Naive thymus-derived CD4-positive, alpha-beta T cell (primary cell): ENCODE results near the gene GBGT1. TPM values are rescaled to one million over a fixed set of nuclear protein-coding genes. Genes with fewer than 3 reads are reported as not detected.
"Not testable (repeated sequence)": the region's sequence is repeated elsewhere in the genome, so short reads cannot be mapped to it uniquely, and the experiment has no call there.

Source experiments
- ATAC-seq: fragments of 150-1000 bp; cut with Tn5 transposase; 2 replicates; pipeline ENCODE4 v1.10.0; 2021; ENCODE audit warnings: mild to moderate bottlenecking, moderate library complexity
- CTCF ChIA-PET: fragments of 350-600 bp; sonication (Branson Sonifier 250); formaldehyde crosslinking; loops from one replicate; lab custom pipeline; 2021; ENCODE audit warnings: antibody characterized with exemption; lab: Charles Lee
- POLR2A ChIA-PET: fragments of 350-600 bp; sonication (Branson Sonifier 250); formaldehyde crosslinking; loops from one replicate; lab custom pipeline; 2021; ENCODE audit warnings: antibody characterized with exemption, inconsistent platforms; lab: Charles Lee
- DNase-seq, 9 donors: peaks; one replicate each; pipeline versions ENCODE4 v3.0.0 to v3.0.0-alpha.2; 2020 to 2022; ENCODE audit warnings: mixed read lengths in 1 of 9
- H3K27ac ChIP-seq: one replicate; pipeline ENCODE4 v1.7.0; 2013; ENCODE audit warnings: mild to moderate bottlenecking, low read depth, low read length, moderate library complexity
- H3K27me3 ChIP-seq, 2 donors: one replicate each; pipeline ENCODE4 v1.7.0; 2013; ENCODE audit warnings: low read length in 2 of 2, mild to moderate bottlenecking in 2 of 2, moderate library complexity in 2 of 2; ENCODE audit not compliant: control insufficient read depth in 2 of 2, insufficient read depth in 2 of 2
- H3K36me3 ChIP-seq, 3 experiments: 1 replicate in 2 of 3; 2 replicates in 1 of 3; pipeline ENCODE4 v1.7.0; 2013; ENCODE audit warnings: low read length in 3 of 3, mild to moderate bottlenecking in 3 of 3, moderate library complexity in 1 of 3; ENCODE audit not compliant: insufficient read depth in 3 of 3, control insufficient read depth in 2 of 3
- H3K4me1 ChIP-seq, 2 donors: one replicate each; pipeline ENCODE4 v1.7.0; 2013; ENCODE audit warnings: low read length in 2 of 2, mild to moderate bottlenecking in 2 of 2, moderate library complexity in 1 of 2; ENCODE audit not compliant: control insufficient read depth in 2 of 2, insufficient read depth in 2 of 2
- H3K4me3 ChIP-seq: 2 replicates; pipeline ENCODE4 v1.7.0; 2013; ENCODE audit warnings: mild to moderate bottlenecking, low read length
- H3K9me3 ChIP-seq, 3 experiments: 1 replicate in 2 of 3; 2 replicates in 1 of 3; pipeline ENCODE4 v1.7.0; 2013; ENCODE audit warnings: low read length in 3 of 3; ENCODE audit not compliant: control insufficient read depth in 2 of 3
- H3K27ac Mint-ChIP-seq, 9 donors: one replicate each; pipeline ENCODE4 v1.8.0; 2020 to 2022; ENCODE audit warnings: mixed read lengths in 9 of 9, mild to moderate bottlenecking in 8 of 9, moderate library complexity in 5 of 9, inconsistent platforms in 2 of 9
- H3K27me3 Mint-ChIP-seq, 5 donors: one replicate each; pipeline ENCODE4 v1.8.0; 2021 to 2022; ENCODE audit warnings: mixed read lengths in 5 of 5, mild to moderate bottlenecking in 1 of 5
- H3K36me3 Mint-ChIP-seq, 5 donors: one replicate each; pipeline ENCODE4 v1.8.0; 2020 to 2022; ENCODE audit warnings: mixed read lengths in 5 of 5, mild to moderate bottlenecking in 3 of 5, inconsistent platforms in 1 of 5
- H3K4me1 Mint-ChIP-seq, 7 donors: one replicate each; pipeline ENCODE4 v1.8.0; 2020 to 2022; ENCODE audit warnings: mixed read lengths in 7 of 7, mild to moderate bottlenecking in 3 of 7, inconsistent platforms in 1 of 7
- H3K4me3 Mint-ChIP-seq, 10 donors: one replicate each; pipeline ENCODE4 v1.8.0; 2020 to 2022; ENCODE audit warnings: mild to moderate bottlenecking in 10 of 10, mixed read lengths in 10 of 10, moderate library complexity in 6 of 10, inconsistent platforms in 2 of 10
- H3K9me3 Mint-ChIP-seq, 11 donors: one replicate each; pipeline ENCODE4 v1.8.0; 2020 to 2022; ENCODE audit warnings: mixed read lengths in 11 of 11, mild to moderate bottlenecking in 4 of 11, inconsistent platforms in 1 of 11, moderate library complexity in 1 of 11
- intact Hi-C, 2 donors: fragments of 100-400 bp; cut with micrococcal nuclease; formaldehyde crosslinking; loops; one replicate each; pipeline ENCODE4 v1.15.1; 2023
- polyA plus RNA-seq, 2 donors: library from polyadenylated mRNA; unstranded; fragments of 300-500 nt; fragmentation: Illumina TruSeq; gene quantifications; one replicate each; pipeline ENCODE4 v1.2.3, GENCODE V29; 2021
- total RNA-seq, 6 experiments: library from RNA in 5 of 6; stranded (reverse) in 5 of 6; gene quantifications; 1 replicate in 5 of 6; 2 replicates in 1 of 6; pipeline ENCODE4 v1.2.3 and lab custom pipeline; 2021 to 2026

The GBGT1 gene
- total and polyA plus RNA-seq, 7 experiments from 2014 or later: 0.14 to 14.8 (median 4.8) TPM; not detected in 1

GRCh38 chr9:133207540-133208170 lies 43.9 kb upstream of the GBGT1 start:
- no peaks in the 10 kb centered on the region for H3K9me3 ChIP-seq
- no peaks in the 10 kb centered on the region for H3K36me3 Mint-ChIP-seq
- ATAC-seq: no peak
- no peaks in the 10 kb centered on the region for H3K9me3 Mint-ChIP-seq
- no peaks in the 10 kb centered on the region for H3K36me3 ChIP-seq
- H3K27ac ChIP-seq: no peak overlapping the region
- H3K4me3 Mint-ChIP-seq: no peak overlapping the region
- intact Hi-C loops: no loop called here
- peaks cover 6 to 35% (median 27%) of the 10 kb centered on the region in 5 donors for H3K27me3 Mint-ChIP-seq
- no peak overlapping the region for H3K4me3 ChIP-seq
- ChIA-PET POLR2A (no interaction called here), CTCF (no interaction called here)
- DNase-seq: peak in 1 of 9 donors; percentile 2
- no peaks in the 10 kb centered on the region for H3K27me3 ChIP-seq
- no peaks in the 10 kb centered on the region for H3K4me1 Mint-ChIP-seq
- H3K27ac Mint-ChIP-seq: peak overlapping the region in 1 of 9 donors; percentile 11
- H3K4me1 ChIP-seq: no peaks in the 10 kb centered on the region

- Histone ChIP-seq H3K27ac (no peak overlapping the region), H3K9me3 (no peaks in the 10 kb centered on the region), H3K27me3 (no peaks in the 10 kb centered on the region), H3K4me3 (no peak overlapping the region), H3K4me1 (no peaks in the 10 kb centered on the region), H3K36me3 (no peaks in the 10 kb centered on the region)
- Mint-ChIP-seq H3K4me1 (no peaks in the 10 kb centered on the region), H3K27ac (no peak overlapping the region), H3K4me3 (no peak overlapping the region), H3K36me3 (no peaks in the 10 kb centered on the region), H3K27me3 (peaks cover 2 to 33% (median 23%) of the 10 kb centered on the region in 5 donors), H3K9me3 (no peaks in the 10 kb centered on the region)
- CTCF ChIA-PET: interaction anchor here (0.8 kb wide), 1 partner anchor 31 kb away, joined by 3 read pairs; no protein-coding TSS in a partner anchor
- ATAC-seq (no peak), DNase-seq (peak in 1 of 9 donors; percentile 12)
- POLR2A ChIA-PET: no interaction called here
- intact Hi-C loops: no loop called here
Measured at GRCh38 chr9:133207021-133207531, 43.4 kb upstream of the GBGT1 start.

- POLR2A ChIA-PET: no interaction called here
- H3K27ac ChIP-seq: no peak overlapping the region
- no peaks in the 10 kb centered on the region for H3K9me3 Mint-ChIP-seq
- H3K4me1 Mint-ChIP-seq: no peaks in the 10 kb centered on the region
- H3K36me3 Mint-ChIP-seq: no peaks in the 10 kb centered on the region
- DNase-seq (peak in 1 of 9 donors; percentile 17), ATAC-seq (no peak)
- no peaks in the 10 kb centered on the region for H3K4me1 ChIP-seq
- H3K4me3 ChIP-seq: no peak overlapping the region
- H3K27me3 ChIP-seq: no peaks in the 10 kb centered on the region
- intact Hi-C loops: no loop called here
- H3K36me3 ChIP-seq: no peaks in the 10 kb centered on the region
- CTCF ChIA-PET: interaction anchor here (0.8 kb wide), 1 partner anchor 32 kb away, joined by 3 read pairs; no protein-coding TSS in a partner anchor
- H3K27me3 Mint-ChIP-seq: peaks cover 0 to 25% (median 15%) of the 10 kb centered on the region in 5 donors
- H3K4me3 Mint-ChIP-seq: no peak overlapping the region
- H3K9me3 ChIP-seq: no peaks in the 10 kb centered on the region
- no peak overlapping the region for H3K27ac Mint-ChIP-seq
Measured at GRCh38 chr9:133205996-133206931, 42.5 kb upstream of the GBGT1 start.

GRCh38 chr9:133205481-133205887 lies 41.8 kb upstream of the GBGT1 start:
- H3K27me3 Mint-ChIP-seq: peaks cover 0 to 27% (median 11%) of the 10 kb centered on the region in 5 donors
- H3K36me3 Mint-ChIP-seq, H3K36me3 ChIP-seq, H3K4me1 Mint-ChIP-seq, CTCF ChIA-PET, H3K27ac Mint-ChIP-seq, intact Hi-C loops, H3K27ac ChIP-seq, ATAC-seq, H3K4me3 Mint-ChIP-seq, H3K9me3 ChIP-seq, H3K4me1 ChIP-seq, H3K27me3 ChIP-seq, POLR2A ChIA-PET, H3K9me3 Mint-ChIP-seq, H3K4me3 ChIP-seq: not testable (repeated sequence)
- DNase-seq: peak in 1 of 9 donors; percentile 0

- H3K36me3 ChIP-seq: no peaks in the 10 kb centered on the region
- H3K4me1 Mint-ChIP-seq: peaks cover 0 to 6% (median 3%) of the 10 kb centered on the region in 7 donors
- ATAC-seq (no peak), DNase-seq (peak in 1 of 9 donors; percentile 16)
- ChIA-PET POLR2A (no interaction called here), CTCF (no interaction called here)
- no peaks in the 10 kb centered on the region for H3K4me1 ChIP-seq
- no peak overlapping the region for H3K27ac Mint-ChIP-seq
- peaks cover 2 to 29% (median 11%) of the 10 kb centered on the region in 5 donors for H3K27me3 Mint-ChIP-seq
- no peaks in the 10 kb centered on the region for H3K27me3 ChIP-seq
- H3K9me3 Mint-ChIP-seq: peaks cover 0 to 2% (median 0%) of the 10 kb centered on the region in 11 donors
- H3K36me3 Mint-ChIP-seq: no peaks in the 10 kb centered on the region
- H3K4me3 ChIP-seq: no peak overlapping the region
- intact Hi-C loops: no loop called here
- H3K9me3 ChIP-seq: no peaks in the 10 kb centered on the region
- H3K27ac ChIP-seq: no peak overlapping the region
- no peak overlapping the region for H3K4me3 Mint-ChIP-seq
Measured at GRCh38 chr9:133204993-133205336, 41.3 kb upstream of the GBGT1 start.

- no peak for ATAC-seq
- Histone ChIP-seq H3K36me3 (no peaks in the 10 kb centered on the region), H3K27me3 (no peaks in the 10 kb centered on the region), H3K4me3 (no peak overlapping the region), H3K27ac (no peak overlapping the region), H3K9me3 (no peaks in the 10 kb centered on the region), H3K4me1 (no peaks in the 10 kb centered on the region)
- H3K27ac Mint-ChIP-seq: no peak overlapping the region
- peaks cover 0 to 2% (median 0%) of the 10 kb centered on the region in 11 donors for H3K9me3 Mint-ChIP-seq
- DNase-seq: peak in 1 of 9 donors; percentile 10
- no peak overlapping the region for H3K4me3 Mint-ChIP-seq
- H3K36me3 Mint-ChIP-seq: no peaks in the 10 kb centered on the region
- peaks cover 2 to 26% (median 8%) of the 10 kb centered on the region in 5 donors for H3K27me3 Mint-ChIP-seq
- intact Hi-C loops: no loop called here
- ChIA-PET POLR2A (no interaction called here), CTCF (no interaction called here)
- H3K4me1 Mint-ChIP-seq: peaks cover 0 to 10% (median 4%) of the 10 kb centered on the region in 7 donors
Measured at GRCh38 chr9:133204335-133204992, 40.8 kb upstream of the GBGT1 start.
